Measurements from ENCODE around the gene C2CD4C.
"Not testable (repeated sequence)": the region's sequence is repeated elsewhere in the genome, so short reads cannot be mapped to it uniquely, and the experiment has no call there.

The C2CD4C gene

DNA sequence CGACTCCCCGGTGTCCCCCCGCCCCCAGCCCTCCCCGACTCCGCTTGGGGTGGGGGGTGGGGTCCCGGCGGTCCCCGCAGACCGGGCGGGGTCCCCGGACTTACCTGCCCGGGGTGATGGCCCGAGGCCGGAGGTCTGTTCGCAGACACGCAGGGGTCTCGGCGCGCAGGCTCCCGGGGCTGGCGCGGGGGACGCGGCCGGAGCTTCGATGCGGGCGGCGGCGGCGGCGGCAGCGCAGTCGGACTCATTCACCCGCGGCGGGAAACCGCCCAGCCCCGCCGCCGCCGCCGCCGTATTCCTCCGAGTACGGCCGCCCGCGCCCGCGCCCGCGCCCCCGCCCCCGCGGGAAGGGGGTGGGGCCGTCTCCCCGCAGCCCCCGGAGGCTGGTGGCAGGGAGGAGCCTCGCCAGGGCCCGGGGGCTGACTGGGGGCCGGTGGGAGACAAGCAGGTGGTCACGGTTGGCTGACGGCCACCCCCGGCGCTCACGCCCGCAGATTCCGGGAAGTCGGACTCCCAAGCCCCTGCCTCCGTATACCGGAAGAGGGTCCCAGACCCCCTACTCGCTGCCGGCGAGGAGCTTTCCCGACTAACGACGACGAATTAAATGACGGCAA lies at the start of gene C2CD4C:
Gene C2CD4C (minus strand): TSS at position 246 of the 614 bp plus-strand sequence. CDS start 786 bp downstream, outside the sequence.
- FAIRE-seq, result no peak

- FAIRE-seq, result no peak
Measured at GRCh38 chr19:458091-459042, 49.4 kb upstream of the C2CD4C start.

DNA sequence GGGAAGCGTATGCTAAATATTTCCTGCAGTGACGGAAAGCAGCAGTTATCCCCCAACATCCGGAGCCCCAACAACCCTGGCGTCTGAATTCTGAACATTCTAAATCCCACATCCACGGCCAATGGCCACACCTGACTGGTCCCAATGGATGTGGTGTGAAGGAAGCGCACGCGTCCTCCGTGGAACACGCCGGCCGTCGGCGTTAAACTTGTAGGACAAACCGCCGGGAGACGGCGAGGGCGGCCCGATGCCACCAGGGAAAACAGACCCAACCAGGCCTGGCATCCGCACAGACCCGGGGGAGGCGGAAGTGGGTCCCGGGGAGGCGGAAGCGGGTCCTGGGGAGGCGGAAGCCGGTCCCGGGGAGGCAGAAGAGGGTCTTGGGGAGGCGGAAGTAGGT lies 48.7 kb upstream of the C2CD4C start:
- FAIRE-seq, result no peak

DNA sequence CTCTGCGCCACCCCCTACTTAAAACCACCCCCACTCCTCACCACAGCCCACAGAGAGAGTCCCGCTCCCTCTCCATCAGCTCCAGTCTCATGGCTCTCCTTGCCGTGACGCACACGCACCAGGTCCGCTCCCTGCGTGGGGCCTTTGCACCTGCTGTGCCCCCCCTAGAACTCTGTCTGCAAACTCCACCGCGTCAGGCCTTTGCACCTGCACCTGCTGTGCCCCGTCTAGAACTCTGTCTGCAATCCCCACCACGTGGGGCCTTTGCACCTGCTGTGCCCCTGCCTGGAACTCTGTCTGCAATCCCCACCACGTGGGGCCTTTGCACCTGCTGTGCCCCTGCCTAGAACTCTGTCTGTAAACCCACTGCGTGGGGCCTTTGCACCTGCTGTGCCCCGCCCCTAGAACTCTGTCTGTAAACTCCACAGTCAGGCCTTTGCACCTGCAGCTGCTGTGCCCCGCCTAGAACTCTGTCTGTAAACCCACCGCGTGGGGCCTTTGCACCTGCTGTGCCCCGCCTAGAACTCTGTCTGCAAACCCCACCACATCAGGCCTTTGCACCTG lies 47.7 kb upstream of the C2CD4C start:
- FAIRE-seq, result no peak

- no peak for FAIRE-seq
Measured at GRCh38 chr19:455851-456546, 47.1 kb upstream of the C2CD4C start.

DNA sequence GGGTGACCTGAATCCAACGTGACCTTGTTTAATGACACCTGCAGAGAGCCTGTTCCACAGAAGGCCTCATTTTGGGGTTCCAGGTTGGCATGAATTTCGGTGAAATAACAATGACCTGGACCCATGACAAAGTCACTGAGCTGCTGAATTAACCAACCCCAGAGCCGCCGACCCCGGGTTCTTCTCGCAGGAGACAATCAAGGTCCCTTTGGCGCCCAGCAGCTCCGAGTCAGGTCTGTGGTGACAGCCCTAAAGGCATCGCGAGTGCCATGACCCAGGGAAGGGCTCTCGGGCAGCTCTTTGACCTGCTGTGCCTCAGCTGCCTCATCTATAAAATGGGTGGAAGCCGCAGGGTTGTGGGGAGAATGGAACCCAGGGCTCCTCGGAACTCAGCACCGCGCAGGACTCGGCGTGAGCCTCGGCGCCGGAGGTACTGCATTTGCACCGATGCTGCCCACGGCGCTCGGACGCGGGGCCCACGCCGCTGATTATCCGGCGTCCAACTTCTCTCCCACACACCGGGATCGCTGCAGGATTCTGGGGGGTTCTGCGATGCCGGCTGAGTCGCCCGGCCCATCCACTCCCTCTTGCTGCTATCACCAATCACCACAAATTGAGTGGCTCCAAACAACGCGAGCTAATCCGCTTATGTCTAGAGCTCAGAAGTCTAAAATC lies 46.2 kb upstream of the C2CD4C start:
- FAIRE-seq, result no peak

DNA sequence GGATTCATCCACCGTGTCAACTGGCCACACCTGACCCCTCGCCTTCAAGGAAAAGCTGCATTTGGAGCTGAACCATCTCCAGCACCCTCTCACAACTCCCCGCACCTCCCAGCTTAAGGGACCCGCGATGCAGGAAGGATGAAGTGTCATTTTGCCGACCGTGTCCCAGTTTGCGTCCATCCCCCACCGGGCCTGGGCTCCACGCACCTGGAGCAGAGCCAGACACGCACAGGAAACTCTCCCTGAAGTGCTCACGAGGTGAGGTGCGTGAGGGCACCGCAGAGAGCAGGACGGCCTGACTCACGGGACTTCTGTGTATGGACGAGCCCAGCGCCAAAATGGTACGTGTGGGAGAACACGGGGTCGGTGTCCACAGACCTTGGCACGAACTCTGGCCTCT lies 44.7 kb upstream of the C2CD4C start:
- FAIRE-seq, result no peak

GRCh38 chr19:452829-453228 lies 43.9 kb upstream of the C2CD4C start:
- no peak for FAIRE-seq

GRCh38 chr19:450912-451481 lies 42.0 kb upstream of the C2CD4C start:
- not testable (repeated sequence) for FAIRE-seq

DNA sequence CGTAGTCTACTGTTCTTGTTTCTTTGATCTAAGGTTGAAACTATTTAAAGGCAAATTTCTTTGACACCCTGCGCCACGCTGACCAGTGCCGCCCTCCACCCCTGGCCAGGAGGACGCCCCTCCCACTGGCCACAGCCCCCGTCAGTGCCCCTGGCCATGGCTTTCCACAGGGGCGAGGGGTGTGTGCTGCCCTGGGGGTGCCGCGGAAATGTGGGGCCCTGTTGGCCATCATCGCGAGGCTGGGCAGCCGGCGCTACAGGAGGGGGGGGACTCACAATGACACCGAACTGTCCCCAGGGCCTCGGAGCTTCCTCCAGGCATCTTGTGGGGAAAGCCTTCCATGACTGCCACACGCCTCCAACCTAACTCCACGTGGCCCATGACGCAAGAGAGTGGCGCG lies 41.0 kb upstream of the C2CD4C start:
- no peak for FAIRE-seq

DNA sequence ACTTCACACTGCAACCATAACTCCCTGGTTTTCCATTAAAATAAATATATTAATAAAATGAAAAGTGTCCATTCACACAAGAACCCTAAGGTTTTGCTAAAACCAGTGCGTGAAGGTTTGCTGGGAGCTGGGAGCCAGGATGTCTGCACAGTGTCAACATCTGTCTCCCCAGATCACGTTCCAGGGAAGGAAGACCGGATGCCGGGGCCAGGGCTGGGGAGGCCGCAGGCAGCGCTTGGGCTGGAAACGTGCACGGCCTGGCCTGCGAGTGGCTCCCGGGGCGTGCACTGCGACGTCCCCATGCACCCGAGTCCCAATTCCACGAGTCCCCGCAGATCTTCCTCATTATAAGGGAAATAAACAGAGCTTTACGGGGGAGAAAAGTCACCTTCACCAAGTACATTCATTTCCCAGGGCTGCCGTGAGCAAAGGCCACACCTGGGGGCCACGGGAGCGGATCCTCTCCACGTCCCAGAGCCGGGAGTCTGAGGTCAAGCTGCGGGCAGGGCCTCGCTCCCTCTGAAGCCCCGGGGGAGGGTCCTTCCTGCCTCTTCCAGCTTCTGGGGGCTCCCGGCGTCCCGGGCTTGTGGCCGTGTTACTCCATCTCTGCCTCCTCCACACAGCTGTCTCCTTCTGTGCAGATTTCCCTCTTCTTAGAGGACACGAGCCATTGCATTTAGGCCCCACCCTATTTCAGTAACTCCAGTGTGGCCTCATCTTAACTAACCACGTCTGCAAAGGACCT lies 39.0 kb upstream of the C2CD4C start:
- FAIRE-seq, result peak; percentile 61

DNA sequence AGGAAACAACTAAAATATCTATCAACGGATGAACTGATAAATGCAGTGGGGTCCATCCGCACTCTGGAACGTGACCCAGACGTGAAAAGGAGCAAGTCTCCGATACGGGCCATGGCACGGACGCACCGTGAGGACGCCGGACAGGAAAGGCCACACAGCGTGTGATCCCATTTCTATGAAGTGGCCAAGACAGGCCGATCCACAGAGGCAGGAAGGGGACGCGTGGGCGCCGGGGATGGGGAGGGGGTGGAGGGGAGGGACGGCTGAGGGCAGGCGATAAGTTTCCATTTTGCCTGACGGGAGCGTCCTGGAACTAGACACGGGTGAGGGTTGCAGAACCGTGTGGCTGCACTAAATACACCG lies 38.1 kb upstream of the C2CD4C start:
- FAIRE-seq, result no peak

GRCh38 chr19:444677-445210 lies 35.8 kb upstream of the C2CD4C start:
- FAIRE-seq, result no peak

GRCh38 chr19:443005-443404 lies 34.1 kb upstream of the C2CD4C start:
- no peak for FAIRE-seq

DNA sequence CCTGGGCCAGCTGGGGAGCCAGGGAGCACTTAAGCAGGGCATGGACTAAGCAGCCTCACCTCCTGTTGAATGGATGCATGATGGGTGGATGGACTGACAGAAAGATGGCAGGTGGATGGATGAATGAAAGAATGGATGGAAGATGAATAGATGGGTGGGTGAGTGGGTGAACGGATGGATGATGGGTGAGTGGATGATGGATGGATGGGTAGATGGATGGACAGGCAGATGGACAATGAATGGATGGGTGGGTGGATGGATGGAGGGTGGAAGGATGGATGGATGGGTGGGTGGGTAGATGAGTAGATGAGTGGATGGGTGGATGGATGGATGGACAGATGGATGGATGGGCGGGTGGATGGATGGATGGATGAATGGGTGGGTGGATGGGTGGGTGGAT lies 33.1 kb upstream of the C2CD4C start:
- no peak for FAIRE-seq

DNA sequence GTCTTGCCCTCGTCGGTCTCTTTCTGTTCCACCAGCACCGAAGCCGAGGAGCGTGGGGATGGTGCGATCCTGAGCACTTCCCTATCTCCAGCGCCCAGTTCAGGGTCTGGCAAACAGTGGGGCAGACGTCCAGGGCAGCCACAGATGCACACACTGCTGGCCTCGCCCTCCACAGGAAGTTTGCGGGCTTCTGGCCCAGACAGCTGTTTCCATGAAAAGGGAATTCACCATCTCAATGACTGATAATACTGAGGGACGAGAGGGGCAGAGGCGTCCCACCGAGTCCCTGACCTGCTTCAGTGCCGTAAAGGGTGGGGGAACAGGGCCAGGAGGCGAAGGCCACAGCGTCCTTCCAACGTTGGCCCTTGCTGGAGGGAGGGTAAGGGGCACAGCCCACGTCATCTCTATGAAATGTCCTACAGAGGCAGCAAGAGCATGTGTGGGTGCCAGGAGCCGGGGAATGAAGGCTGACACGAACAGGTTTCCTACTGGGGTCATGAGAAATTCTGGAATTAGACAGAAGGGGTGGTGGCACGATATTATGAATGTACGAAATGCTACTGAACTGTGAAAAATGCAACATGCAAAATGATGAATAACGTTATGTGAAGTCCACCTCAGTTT lies 32.4 kb upstream of the C2CD4C start:
- FAIRE-seq, result no peak

DNA sequence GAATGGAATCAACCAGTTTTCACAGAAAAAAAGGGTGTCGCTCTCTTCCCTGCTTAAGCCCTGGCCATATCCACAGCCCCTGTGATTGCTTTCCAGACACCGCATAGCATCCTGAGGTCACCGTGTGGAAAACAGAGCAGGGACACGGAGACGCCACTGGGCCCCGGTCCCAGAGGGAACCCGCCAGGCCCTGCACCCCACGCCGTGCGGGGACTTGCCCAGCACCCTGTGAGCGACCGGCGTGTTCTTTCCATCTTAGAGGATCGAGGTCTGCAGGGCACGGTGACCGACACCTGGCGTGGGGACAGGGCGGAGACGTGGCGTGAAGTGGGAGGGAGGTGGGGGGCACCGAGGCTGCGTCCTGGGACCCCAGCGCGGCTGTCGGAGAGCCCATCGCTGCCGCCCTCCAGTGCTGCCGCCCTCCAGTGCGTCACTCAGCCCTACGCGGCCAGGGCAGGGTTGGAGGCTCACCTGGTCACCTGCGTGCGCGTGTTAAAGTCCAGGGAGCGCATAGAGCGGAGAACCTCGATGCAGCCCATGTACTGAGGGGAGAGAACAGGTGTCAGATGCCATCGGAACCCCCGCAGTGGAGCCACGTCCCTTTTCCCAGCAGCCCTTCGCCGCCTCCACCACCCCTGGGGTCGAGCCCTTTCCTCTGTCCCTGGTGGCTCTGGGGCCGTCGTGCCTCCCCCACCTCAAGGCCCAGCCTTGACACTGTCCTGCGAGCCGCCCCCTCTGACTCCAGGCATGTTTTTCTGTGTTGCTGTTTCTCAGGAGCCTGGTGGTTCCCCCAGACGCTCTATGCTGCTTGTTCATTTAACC lies 31.7 kb upstream of the C2CD4C start:
- no peak for FAIRE-seq

- FAIRE-seq, result no peak
Measured at GRCh38 chr19:439167-439900, 30.4 kb upstream of the C2CD4C start.

DNA sequence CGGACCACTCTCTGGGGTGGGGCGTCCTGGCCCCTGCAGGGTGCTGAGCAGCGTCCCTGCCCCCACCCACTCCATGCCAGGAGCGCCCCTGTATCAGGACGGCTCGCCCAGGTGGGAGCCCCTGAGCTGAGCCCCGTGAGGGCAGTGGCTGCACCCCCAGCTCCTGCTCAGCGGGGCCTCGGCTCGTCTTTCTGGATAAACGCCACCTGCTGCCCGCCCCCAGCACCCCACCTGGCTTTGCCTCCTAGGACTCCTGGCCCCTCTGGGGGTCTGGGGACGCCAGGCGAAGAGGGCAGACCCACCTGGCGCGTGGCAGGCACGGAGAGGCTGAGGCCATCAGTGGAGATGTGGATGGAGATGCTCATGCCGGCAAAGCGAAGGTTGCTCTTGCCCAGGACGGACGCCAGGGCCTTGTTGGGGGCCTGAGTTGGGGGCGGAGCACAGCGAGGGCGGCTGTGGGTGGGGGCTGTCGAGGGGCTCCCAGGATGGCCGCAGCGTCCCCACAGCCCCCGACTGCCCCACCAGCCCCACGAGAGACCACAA lies 29.5 kb upstream of the C2CD4C start:
- no peak for FAIRE-seq

All from endometrium (tissue), 2 donors.